CD4-positive, alpha-beta T cell (primary cell): Measurements from ENCODE around the gene MPDU1. TPM values are rescaled to one million over a fixed set of nuclear protein-coding genes. Genes with fewer than 3 reads are reported as not detected.

Experiments used
- ATAC-seq: fragments of 200-7000 bp; cut with Tn5 transposase; one replicate; pipeline ENCODE4 v1.10.0; 2022; ENCODE audit warnings: mild to moderate bottlenecking; ENCODE audit not compliant: poor library complexity
- CTCF ChIA-PET: fragments of 350-600 bp; sonication (Branson Sonifier 250); formaldehyde crosslinking; loops from one replicate; lab custom pipeline; 2021; ENCODE audit warnings: antibody characterized with exemption, inconsistent platforms; lab: Charles Lee
- POLR2A ChIA-PET: fragments of 350-600 bp; sonication (Branson Sonifier 250); formaldehyde crosslinking; loops from one replicate; lab custom pipeline; 2021; ENCODE audit warnings: antibody characterized with exemption, inconsistent platforms; lab: Charles Lee
- DNase-seq, 14 experiments: peaks; one replicate each; pipeline ENCODE4 v3.0.0-alpha.2; 2013 to 2020; ENCODE audit warnings: mixed read lengths in 2 of 14
- H3K27ac ChIP-seq, 2 donors: one replicate each; pipeline versions ENCODE4 v1.5.1 to v1.7.0; 2013; ENCODE audit warnings: low read length in 2 of 2, low read depth in 1 of 2, mild to moderate bottlenecking in 1 of 2
- H3K27me3 ChIP-seq, 2 experiments: 1 replicate in 1 of 2; 2 replicates in 1 of 2; pipeline versions ENCODE4 v1.6.1 to v1.7.0; 2013; ENCODE audit warnings: low read length in 2 of 2, control low read depth in 1 of 2, mild to moderate bottlenecking in 1 of 2, moderate library complexity in 1 of 2; ENCODE audit not compliant: insufficient read depth in 2 of 2, control insufficient read depth in 1 of 2
- H3K36me3 ChIP-seq: one replicate; pipeline ENCODE4 v1.6.1; 2013; ENCODE audit warnings: low read length, control low read depth; ENCODE audit not compliant: insufficient read depth
- H3K4me1 ChIP-seq: one replicate; pipeline ENCODE4 v1.6.1; 2013; ENCODE audit warnings: low read length, control low read depth; ENCODE audit not compliant: insufficient read depth
- H3K4me3 ChIP-seq: one replicate; pipeline ENCODE4 v1.5.1; 2013; ENCODE audit warnings: mild to moderate bottlenecking, low read length, moderate library complexity
- H3K9me3 ChIP-seq, 2 experiments: 1 replicate in 1 of 2; 2 replicates in 1 of 2; pipeline versions ENCODE4 v1.6.1 to v1.7.0; 2013; ENCODE audit warnings: low read length in 2 of 2, mild to moderate bottlenecking in 2 of 2, control low read depth in 1 of 2, moderate library complexity in 1 of 2; ENCODE audit not compliant: control insufficient read depth in 1 of 2, insufficient read depth in 1 of 2
- H3K27ac Mint-ChIP-seq: one replicate; pipeline ENCODE4 v1.8.0; 2020; ENCODE audit warnings: mixed read lengths
- H3K27me3 Mint-ChIP-seq: one replicate; pipeline ENCODE4 v1.8.0; 2021; ENCODE audit warnings: mixed read lengths
- H3K36me3 Mint-ChIP-seq: one replicate; pipeline ENCODE4 v1.8.0; 2021; ENCODE audit warnings: low read depth, mixed read lengths
- H3K4me1 Mint-ChIP-seq: one replicate; pipeline ENCODE4 v1.8.0; 2021; ENCODE audit warnings: low read depth, mixed read lengths
- H3K4me3 Mint-ChIP-seq: one replicate; pipeline ENCODE4 v1.8.0; 2020; ENCODE audit warnings: mild to moderate bottlenecking, mixed read lengths
- H3K9me3 Mint-ChIP-seq: one replicate; pipeline ENCODE4 v1.8.0; 2020; ENCODE audit warnings: mixed read lengths
- CTCF ChIP-seq: fragments of 200-600 bp; IDR thresholded peaks from one replicate; pipeline ENCODE4 v1.8.0; 2022; ENCODE audit warnings: antibody characterized with exemption, mild to moderate bottlenecking
- intact Hi-C, 2 experiments: fragments of 100-400 bp; cut with DNase I in 1 of 2; cut with micrococcal nuclease in 1 of 2; formaldehyde crosslinking; loops; one replicate each; pipeline versions ENCODE4 v1.15.1 to v1.9.0; 2023 to 2025; cut with DNase I, micrococcal nuclease
- total RNA-seq, 174 experiments: library from RNA in 2 of 174; stranded (reverse) in 2 of 174; gene quantifications; one replicate each; pipeline ENCODE4 v1.2.3 and lab custom pipeline; 2021 to 2026

Gene MPDU1
- total RNA-seq, 2 experiments from 2014 or later, result 12.0 to 12.9 TPM

- no peak overlapping the region for H3K4me3 ChIP-seq
- TF ChIP-seq CTCF, result no peak
- H3K27ac ChIP-seq, result no peak overlapping the region
- H3K27ac Mint-ChIP-seq, result no peak overlapping the region
- H3K4me1 Mint-ChIP-seq, result peaks cover 28% of the 10 kb centered on the region
- H3K4me1 ChIP-seq, result no peaks in the 10 kb centered on the region
- peaks cover 65% of the 10 kb centered on the region for H3K36me3 Mint-ChIP-seq
- ATAC-seq, result no peak
- no peaks in the 10 kb centered on the region for H3K27me3 Mint-ChIP-seq
- H3K36me3 ChIP-seq, result peaks cover 45% of the 10 kb centered on the region
- no peak overlapping the region for H3K4me3 Mint-ChIP-seq
- intact Hi-C loops, result no loop called here
- H3K9me3 Mint-ChIP-seq, result no peaks in the 10 kb centered on the region
- no peaks in the 10 kb centered on the region for H3K9me3 ChIP-seq
- ChIA-PET CTCF (no interaction called here), POLR2A (no interaction called here)
- H3K27me3 ChIP-seq, result no peaks in the 10 kb centered on the region
- no peak for DNase-seq
Observed at GRCh38 chr17:7606280-7606679, 22.6 kb downstream of the MPDU1 start.

GRCh38 chr17:7610641-7611040 lies 27.0 kb downstream of the MPDU1 start:
- H3K36me3 ChIP-seq, result peaks cover 11% of the 10 kb centered on the region
- ATAC-seq (no peak), DNase-seq (no peak)
- peaks cover 34% of the 10 kb centered on the region for H3K4me1 ChIP-seq
- no peaks in the 10 kb centered on the region for H3K9me3 ChIP-seq
- intact Hi-C loops, result loop anchor here in 1 of 2 experiments (2.0 kb wide), 1 partner anchor 20 kb away; the partner anchor contains the start of gene SOX15
- Mint-ChIP-seq H3K27ac (no peak overlapping the region), H3K36me3 (peaks cover 49% of the 10 kb centered on the region), H3K9me3 (no peaks in the 10 kb centered on the region), H3K4me3 (peak overlapping the region; percentile 56), H3K4me1 (peaks cover 59% of the 10 kb centered on the region), H3K27me3 (no peaks in the 10 kb centered on the region)
- TF ChIP-seq CTCF, result no peak
- no peaks in the 10 kb centered on the region for H3K27me3 ChIP-seq
- POLR2A ChIA-PET, result interaction anchor here (0.6 to 2.2 kb wide), 4 partner anchors 27 to 126 kb away, joined by 3 to 7 read pairs (median 3); partner anchors contain the start of genes MPDU1 and POLR2A
- CTCF ChIA-PET, result interaction anchor here (2.3 kb wide), 1 partner anchor 77 kb away, joined by 9 read pairs; the partner anchor contains the start of gene TP53
- no peak overlapping the region for H3K4me3 ChIP-seq
- H3K27ac ChIP-seq, result no peak overlapping the region

GRCh38 chr17:7611635-7612293 lies 28.1 kb downstream of the MPDU1 start:
- ChIA-PET POLR2A (interaction anchor here (1.2 to 4.2 kb wide), 2 partner anchors 75 kb away, joined by 3 to 158 read pairs; partner anchors contain the start of genes TP53 and WRAP53), CTCF (interaction anchor here (1.6 to 2.3 kb wide), 2 partner anchors 22 to 76 kb away, joined by 4 to 9 read pairs; partner anchors contain the start of genes SOX15 and TP53)
- Mint-ChIP-seq H3K4me3 (peak overlapping the region; percentile 82), H3K9me3 (no peaks in the 10 kb centered on the region), H3K4me1 (peaks cover 52% of the 10 kb centered on the region), H3K27ac (peak overlapping the region; percentile 87), H3K36me3 (peaks cover 39% of the 10 kb centered on the region), H3K27me3 (no peaks in the 10 kb centered on the region)
- H3K9me3 ChIP-seq, result no peaks in the 10 kb centered on the region
- H3K27ac ChIP-seq, result no peak overlapping the region
- ATAC-seq (no peak), DNase-seq (no peak)
- no peak overlapping the region for H3K4me3 ChIP-seq
- H3K36me3 ChIP-seq, result peaks cover 4% of the 10 kb centered on the region
- no peak for TF ChIP-seq CTCF
- peaks cover 36% of the 10 kb centered on the region for H3K4me1 ChIP-seq
- intact Hi-C loops, result loop anchor here in 1 of 2 experiments (2.0 kb wide), 1 partner anchor 21 kb away; the partner anchor contains the start of gene SOX15
- no peaks in the 10 kb centered on the region for H3K27me3 ChIP-seq
